Globus pallidus (tissue), 1 donor: ENCODE results near the gene PERCC1.

ENCODE experiments used
- DNase-seq: peaks from one replicate; pipeline ENCODE4 v3.0.0-alpha.2; 2015; ENCODE audit warnings: low spot score

Gene PERCC1

DNA sequence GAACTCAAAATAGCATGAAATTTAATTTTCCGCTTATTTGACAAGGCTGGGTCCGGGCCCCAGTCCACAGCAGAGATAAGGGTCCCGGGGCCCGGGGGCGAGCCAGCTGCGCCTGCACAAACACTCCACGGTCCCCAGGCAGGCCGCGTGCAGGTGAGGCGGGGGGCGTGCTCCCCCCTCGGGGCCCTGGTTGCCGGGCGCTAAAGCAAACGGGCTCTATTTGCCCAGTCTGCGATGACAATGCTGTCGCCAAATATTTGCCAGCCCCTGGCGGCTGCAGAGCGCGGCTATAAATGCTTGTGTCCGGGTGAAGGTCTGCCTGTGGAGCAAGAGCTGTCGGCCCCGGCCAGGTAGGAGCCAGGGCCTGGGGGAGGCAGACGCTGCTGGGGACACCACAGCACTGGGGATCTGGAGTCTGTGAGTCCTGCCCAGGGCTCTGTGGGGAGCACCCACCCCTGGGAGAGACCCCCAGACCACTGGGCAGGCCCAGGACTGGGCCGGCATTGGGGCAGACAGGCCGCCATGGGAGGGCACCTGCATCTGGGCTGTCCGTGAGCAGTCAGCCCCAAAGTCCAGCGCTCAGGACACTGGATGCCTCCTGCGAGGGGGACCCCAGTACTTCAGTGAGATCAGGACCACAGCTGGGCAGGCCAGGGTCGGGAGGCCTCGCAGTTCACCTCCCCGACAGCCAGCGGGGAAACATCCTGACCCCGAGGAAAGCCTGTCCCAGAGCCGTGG is at the start of gene PERCC1:
Gene PERCC1, plus strand, starts transcription at position 320 of the 738 bp plus-strand sequence. CDS start 1,516 bp downstream, outside the sequence.
- DNase-seq, result no peak

DNA sequence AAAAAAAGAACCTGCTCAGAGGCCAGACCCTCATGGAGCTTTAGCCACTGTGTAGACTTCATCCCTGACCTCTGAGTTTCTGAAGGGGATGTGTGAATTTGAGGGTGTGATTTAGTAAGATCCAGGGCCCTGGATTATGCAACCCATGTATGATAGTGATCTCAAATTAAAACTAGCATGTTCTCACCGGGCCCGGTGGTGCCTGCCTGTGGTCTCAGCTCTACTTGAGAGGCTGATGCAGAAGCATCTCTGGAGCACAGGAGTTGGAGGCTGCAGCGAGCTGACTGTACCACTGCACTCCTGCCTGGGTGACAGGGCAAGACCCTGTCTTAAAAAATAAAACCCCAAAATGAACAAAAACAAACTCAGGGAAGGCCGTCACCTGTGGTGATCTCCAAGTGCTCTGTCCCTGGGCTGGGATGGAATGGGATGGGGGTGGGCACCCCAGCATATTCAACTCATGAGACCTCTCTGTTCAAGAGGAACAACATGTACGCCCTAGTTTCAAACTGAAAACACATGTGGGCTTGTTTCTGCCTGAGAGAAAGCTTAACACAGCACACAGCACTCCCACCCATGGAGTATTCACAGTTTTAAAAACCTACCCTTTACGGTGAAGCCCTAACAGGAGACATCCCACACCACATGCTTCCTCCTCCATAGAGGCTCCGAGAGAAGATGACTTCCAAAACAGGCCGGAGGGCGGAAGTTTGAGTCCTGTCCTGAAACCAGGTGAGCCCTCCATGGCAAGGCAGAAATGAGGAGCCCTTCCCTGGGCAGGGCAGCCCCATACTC is 49.1 kb upstream of the PERCC1 start:
- no peak for DNase-seq

DNA sequence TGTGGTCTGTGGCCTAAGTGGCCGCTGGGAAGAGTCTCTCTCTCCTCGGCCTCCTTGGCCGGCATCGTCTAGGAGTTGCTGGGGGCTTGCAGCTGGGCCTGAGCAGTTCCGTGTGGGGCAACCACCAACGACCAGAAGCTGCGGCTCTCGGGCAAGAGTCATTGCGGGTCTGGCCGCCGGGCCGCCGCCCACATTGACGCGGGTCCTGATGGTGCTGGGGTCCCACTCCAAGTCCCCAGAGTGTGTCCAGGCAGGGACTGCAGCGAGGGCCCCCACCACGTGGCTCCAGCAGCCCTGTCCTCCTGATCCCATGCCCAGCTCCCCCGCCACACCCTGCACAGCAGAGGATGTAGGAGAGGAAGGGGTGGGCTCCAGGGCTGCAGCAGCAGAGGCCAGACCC is 47.3 kb upstream of the PERCC1 start:
- DNase-seq, result no peak

DNA sequence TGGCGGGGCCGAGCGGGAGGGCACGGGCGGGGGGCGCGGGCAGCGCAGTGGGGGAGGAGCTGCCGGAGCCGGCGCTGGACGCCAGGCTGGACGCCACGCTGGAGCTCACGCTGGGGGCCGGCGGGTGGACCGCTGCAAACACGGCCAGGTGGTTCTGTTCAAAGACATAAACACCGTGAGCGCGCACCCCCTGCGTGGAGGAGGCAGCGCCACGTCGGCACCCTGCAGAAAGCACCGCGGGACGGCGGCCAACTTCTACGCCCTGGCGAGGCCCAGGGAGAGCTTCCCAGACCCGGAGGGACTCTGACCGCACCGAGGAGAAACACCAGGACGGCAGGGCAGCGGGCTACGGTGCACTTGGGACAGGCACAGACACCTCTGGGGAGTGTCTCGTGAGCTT is 45.6 kb upstream of the PERCC1 start:
- no peak for DNase-seq

DNA sequence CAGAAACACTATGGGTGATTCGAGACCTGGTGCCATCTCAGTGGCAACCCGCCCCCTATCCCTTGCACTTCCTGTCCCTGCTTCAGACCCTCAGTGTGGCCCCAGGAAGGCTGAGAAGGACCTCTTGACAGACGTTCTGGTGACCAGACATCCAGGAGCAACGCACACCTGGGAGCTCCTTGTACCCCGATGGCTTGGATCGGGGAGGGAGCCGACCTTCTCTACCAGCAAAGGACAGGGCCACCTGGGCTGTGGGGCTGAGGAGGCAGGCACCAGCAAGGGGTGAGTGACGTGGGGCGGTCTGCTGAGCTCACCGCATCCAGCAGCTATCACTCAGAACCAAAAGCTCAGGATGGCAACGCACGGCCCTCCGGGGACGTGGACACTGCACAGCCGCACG is 43.5 kb upstream of the PERCC1 start:
- no peak for DNase-seq

DNA sequence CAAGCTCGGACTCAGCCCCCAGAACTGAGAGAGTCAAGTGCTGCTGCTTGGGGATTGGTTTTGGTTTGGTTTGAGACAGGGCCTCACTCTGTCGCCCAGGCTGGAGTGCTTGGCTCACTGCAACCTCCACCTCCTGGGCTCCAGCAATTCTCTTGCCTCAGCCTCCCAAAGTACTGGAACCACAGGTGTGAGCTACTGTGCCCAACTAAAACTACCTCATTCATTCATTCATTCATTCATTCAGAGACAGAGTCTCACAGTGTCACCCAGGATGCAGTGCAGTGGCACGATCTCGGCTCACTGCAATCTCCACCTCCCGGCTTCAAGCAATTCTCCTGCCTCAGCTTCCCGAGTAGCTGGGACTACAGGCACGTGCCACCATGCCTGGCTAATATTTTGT is 41.1 kb upstream of the PERCC1 start:
- no peak for DNase-seq

DNA sequence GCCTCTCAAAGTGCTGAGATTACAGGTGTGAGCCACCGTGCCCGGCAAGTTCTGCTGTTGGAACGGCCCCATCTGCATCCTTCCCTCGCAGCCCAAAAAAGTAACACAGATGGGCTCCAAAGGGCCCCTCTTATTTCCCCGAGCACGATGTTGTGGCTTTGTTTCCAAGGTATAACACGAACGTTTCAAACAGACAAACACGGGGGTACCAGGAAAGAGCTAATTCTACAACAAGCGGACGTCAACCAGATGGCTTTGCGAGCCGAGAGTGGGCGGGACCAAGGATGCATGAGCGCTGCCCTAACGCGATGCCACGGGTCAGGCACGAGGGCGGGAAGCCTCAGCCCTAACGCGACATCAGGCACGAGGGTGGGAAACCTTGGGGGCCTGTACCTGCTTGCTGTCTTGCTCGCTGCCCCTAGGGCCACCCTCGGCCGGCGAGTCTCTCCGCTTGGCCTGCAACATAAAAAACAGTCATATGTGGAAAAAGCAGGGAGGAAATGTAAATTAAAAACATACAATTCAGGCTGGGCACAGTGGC is 40.6 kb upstream of the PERCC1 start:
- no peak for DNase-seq

DNA sequence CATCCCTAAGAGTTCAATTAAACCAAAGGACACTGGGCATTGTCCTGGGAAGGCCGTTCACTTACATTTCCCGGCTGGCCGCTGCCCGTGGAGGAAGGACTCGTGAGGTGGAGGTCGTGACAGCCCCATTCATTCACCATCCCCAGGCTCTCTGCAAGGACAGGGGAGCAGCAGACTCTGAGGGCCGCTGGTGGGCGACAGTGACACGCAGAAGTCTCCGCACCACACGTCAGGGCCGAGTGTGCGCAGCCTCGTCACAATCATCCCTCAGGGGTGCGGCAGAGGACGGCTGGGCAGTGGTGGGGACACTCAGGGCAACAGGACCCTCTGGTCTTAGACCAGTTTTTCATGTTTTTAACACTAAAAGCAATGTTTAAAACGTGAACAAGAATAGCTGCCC is 38.1 kb upstream of the PERCC1 start:
- DNase-seq, result no peak

DNA sequence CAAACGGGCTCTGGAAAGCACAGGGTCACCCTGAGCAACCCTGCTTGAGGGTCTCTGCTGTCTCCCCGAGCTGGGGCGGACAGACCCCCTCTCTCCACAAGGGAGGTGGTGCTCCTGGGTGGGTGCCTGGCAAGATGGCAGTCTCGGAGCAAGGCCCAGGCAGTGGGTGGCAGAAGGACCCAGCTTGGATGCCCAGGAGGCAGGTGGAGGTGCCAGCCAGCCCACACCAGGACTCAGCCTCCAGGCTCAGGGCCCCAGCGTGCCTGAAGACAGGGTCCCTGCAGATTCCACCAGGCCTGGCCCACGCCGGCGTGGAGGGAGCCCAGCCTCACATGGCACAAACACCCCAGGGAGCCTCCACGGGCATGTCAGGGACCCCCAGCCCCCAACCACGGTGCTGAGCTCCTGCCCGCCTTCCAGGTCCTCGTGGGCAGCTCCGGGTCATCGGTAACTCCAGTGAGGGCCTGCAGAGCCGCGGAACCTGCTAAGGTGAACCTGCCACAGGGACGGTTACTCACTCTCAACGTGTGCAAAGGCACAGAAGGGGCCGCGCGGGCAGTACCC is 37.2 kb upstream of the PERCC1 start:
- no peak for DNase-seq

DNA sequence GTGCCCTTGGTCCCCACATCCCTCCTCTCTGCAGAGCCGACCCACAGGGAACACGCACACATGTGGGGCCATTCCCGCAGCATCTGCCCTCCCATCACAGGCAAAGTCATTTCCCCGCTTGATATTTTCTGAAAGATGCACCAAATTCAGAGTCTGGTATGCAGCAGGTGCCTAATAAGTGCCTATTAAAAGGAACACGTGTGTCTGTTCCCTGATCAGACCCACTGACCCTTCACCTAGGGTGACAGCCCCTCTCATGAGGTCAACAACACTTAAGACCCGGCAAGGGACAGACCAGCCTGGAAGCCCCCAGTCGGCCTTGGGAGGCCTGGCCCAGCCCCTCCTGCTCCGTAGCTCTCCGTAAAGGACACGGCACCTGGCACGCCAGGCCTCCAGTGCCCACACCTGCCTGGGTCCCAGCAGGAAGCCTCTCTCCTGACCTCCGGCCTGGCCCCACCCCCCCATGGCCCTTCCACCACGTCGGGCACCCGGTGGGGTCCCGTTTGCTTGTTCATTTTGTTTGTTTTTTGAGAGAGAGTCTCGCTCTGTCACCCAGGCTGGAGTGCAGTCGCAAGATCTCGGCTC is 36.4 kb upstream of the PERCC1 start:
- no peak for DNase-seq

DNA sequence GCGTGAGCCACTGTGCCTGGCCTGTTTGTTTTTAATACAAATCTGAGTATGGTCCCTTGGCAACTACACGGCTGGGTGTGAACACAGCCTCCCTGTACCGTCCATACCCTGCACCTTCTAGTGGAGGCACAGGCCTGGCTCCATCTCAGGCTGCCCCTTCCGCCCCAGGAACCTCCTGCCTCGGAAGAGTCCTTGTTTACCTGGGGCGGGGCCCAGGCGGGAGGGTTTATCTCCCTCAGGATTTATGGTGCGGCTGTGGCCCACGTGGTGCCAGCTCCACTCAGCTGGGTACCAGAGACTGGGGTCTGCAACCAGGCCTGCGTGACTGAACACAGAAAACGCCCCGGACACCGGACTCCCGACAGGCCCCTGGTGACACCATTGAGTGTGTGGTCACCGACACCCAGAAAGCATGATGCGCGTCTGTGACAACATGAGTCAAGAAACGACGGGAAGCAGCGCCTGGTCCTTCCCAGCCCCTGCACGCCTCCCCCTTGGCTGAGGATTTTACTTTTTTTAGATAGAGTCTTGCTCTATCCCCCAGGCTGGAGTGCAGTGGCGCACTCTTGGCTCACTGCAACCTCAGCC is 35.3 kb upstream of the PERCC1 start:
- no peak for DNase-seq

DNA sequence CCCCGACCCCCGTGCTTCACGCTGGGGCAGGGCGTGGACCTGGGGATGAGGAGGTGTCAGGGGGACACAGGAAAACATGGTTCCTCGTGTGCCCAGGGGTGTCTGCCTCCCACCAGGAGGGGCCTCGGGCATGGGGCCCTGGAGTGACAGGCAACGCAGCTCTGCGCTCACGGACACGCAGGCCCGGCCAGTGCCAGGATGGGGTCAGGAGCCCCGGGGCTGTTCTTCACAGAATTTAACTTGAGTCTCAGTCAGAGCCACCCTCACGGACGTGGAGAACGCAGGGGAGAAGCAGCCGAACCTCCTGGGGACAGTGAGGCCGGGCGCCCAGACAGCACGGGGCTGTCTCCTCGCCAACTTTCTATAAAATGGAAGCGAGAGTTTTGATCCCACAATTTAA is 33.1 kb upstream of the PERCC1 start:
- no peak for DNase-seq

DNA sequence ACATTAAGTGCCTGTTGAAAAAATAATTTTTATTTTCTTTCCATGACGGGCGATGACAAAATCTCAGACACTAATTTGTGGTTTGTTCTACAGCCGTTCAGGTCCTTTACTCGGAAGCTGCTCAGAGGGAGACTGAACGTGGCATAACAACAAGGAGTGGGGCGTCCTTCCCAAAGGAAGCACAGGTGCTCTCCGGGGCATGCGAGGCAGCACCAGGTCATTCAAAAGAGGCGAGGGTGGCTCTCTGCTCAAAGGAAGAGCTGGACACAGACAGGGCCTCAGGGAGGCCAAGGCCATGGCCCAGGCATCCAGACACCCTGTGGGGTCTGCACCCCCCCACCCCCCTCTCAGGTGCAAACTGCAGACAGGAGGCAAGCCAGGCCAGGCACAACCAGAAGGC is 32.5 kb upstream of the PERCC1 start:
- DNase-seq, result no peak

DNA sequence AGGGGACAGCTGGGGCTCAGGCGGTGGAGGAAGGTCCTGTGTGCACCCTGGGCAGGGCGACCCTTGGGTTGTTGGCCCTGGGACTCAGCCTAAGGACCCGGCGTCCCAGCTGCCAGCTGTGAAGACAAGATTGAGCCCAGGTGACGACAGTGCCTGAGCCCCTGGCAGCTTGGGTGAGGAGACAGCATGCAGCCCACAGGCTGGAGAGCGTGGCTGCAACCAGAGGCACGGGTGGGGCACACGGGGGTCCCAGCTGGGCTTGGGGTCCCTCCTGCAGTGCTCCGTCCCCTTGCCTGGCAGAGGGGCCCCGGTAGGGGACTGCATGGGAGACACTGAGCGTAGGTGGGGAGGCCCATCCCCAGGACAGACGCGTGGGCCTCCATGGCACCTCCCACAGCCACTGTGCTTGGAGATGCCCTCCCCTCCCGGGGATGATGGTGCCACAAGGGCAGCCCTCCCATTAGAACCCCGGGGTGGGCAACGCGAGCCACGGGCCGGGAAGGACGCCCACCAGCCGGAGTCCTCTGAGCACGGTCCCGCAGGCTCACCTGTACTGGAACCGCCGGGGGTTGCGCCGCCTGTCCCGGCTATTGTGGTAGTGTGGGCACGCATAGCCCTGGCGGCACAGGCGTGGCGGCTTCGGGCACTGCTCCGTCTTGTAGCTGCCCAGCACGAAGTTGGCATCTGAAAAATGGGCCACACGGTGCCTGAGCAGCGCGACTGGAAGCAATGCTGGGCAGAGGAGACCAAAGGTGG is 31.9 kb upstream of the PERCC1 start:
- no peak for DNase-seq

DNA sequence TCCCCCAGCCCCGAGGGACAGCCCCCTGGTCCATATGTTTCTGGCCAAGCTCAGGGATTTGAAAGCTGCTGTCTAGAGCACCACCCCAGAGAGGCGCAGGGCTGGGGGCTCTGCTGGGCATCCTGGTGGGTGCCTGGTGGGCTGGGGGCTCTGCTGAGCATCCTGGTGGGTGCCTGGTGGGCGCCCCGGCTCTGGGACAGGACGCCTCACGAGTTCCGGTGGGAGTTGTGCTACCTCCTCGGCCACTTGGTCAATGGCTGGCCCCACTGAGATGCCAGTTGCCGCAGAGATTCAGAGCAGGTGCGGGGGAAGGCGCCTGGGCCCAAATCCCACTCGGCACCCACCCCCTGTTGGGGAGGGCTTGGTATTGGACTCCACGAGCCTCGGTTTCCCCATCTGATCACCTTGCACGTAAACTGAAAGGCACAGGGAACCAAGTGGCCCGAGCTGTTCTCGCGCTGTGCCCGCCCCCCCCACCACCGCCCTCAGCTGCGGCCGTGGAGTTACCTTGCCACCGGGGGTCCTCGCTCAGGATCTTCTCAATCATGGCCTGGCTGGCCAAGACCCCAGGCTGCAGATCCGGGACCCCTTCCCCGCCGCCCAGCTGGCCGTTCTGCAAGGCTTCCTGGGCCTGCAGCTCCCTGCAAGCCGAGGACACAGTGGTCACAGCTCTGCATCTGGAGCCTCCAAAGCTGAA is 29.7 kb upstream of the PERCC1 start:
- no peak for DNase-seq

DNA sequence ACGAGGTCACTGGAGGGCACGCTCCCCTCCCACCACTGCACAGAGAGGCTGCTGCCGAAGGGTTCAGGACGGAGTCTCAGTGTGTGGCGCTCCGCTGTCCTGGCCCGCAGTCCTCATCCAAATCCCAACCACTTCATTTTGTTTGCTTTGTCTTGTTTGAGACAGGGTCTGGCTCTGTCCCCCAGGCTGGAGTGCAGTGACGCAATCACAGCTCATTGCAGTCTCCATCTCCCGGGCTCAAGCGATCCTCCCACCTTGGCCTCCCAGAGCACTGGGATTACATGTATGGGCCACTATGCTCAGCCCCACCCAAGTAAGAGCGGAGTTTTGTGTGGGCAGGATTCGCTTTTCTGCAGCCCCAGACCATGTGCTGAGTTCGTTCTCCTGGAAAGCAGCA is 29.1 kb upstream of the PERCC1 start:
- no peak for DNase-seq

DNA sequence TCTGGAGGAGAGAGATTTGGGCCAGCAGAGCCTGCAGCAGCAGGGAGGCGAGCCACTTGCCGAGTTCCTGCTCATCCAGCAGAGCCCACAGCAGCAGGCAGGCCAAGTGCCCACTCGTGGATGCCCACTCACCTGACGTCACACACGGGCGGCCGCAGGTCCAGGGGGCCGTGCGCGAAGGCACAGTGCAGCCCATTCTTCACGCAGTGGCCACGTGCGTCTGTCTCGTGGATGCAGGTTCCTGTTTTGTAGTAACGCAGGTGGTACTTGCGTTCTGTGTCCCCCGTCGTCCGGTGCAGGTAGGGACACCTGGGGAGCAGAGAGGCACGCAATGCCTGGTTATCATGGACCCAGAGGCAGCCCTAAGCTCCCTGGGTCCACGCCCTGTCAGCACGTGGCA is 27.8 kb upstream of the PERCC1 start:
- DNase-seq, result no peak

DNA sequence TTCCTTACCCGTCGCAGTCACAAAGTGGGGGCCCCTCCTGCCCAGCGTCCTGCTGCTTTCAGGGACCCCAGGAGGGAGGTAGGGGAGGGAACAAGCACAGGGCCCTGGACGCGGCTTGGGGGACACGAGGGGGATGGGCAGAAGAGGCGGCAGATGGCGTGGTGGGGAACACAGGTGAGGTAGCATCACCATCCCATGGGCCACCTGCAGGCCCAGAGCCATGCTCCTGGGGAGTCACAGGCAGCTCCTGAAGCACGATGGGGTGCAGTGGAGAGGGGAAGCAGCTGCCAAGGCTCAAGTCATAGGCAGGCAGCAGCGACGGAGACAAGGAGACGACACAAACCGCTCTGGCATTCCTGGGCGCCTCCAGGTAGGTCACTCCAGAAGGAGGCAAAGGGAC is 27.1 kb upstream of the PERCC1 start:
- no peak for DNase-seq

DNA sequence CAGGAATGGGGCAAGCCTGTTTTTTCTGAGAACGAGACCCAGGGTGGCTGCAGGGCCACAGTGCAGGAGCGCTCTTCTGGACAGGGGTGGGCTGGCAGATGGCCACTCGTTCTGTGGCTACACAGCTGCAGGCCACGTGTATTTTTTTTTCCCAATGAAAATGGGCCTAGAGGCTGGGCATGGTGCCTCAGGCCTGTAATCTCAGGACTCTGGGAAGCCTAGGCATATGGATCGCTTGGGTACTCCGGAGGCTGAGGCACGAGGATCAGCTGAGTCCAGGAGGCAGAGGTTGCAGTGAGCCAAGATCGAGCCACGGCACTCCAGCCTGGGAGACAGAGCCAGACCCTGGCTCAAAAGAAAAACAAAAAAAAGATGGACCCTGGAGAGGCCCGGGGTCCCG is 23.1 kb upstream of the PERCC1 start:
- peak; percentile 20 for DNase-seq

DNA sequence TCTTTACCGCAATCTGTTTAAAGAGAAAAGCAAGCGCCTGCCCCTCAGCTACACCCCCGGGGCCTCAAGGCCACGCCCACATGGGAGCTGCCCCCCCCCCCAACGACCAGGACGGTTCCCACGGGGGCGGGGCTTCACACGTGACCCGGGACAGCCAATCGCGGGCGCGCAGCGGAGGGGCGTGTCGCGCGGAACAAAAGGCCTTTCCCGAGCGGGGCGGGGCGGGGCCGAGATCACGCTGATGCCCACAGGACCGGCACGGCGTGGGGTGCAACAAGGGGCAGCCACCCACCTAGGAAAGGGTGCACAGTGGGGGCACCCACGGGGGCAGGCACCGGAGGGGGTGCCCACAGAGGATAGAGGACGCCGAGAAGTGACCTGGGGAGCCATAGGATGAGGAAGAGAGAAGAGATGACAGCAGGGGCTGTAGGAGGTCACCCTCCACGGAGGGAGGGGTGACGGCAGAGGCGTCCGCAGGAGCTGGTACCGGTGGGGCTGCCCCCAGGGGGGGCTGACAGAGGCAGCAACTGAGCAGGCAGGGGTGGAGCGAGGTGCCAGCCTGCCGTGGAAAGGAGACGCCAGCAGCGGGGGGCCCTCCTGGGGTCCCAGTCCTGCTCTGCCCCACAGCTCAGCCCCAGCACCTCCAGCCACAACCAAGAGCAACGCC is 22.6 kb upstream of the PERCC1 start:
- DNase-seq, result peak; percentile 88
